Keratinocyte (primary cell): ENCODE results near the gene CLBA1. TPM values are rescaled to one million over a fixed set of nuclear protein-coding genes. Genes with fewer than 3 reads are reported as not detected.

Experiments used
- DNase-seq: peaks from one replicate; pipeline ENCODE4 v3.0.0-alpha.2; 2011; ENCODE audit warnings: low read depth, missing footprints, low spot score
- FAIRE-seq: peaks from 2 replicates; lab custom pipeline; 2011; peaks lifted over from hg19 to GRCh38; lab: Jason Lieb, UNC
- H2AFZ ChIP-seq: 2 replicates; pipeline ENCODE4 v1.6.0; 2012; ENCODE audit warnings: low read length, control low read depth, inconsistent platforms; ENCODE audit not compliant: control insufficient read depth
- H3K27ac ChIP-seq: 2 replicates; pipeline ENCODE4 v1.5.1; 2011; ENCODE audit warnings: low read length; ENCODE audit not compliant: control insufficient read depth, insufficient read depth
- H3K27me3 ChIP-seq: 3 replicates; pipeline ENCODE4 v1.6.0; 2011; ENCODE audit warnings: low read length; ENCODE audit not compliant: control insufficient read depth, insufficient read depth; ENCODE audit errors: extremely low read depth
- H3K36me3 ChIP-seq, 2 experiments: 2 replicates in 1 of 2; 3 replicates in 1 of 2; pipeline ENCODE4 v1.5.1; 2011; ENCODE audit warnings: low read length in 2 of 2, mild to moderate bottlenecking in 1 of 2; ENCODE audit not compliant: control insufficient read depth in 2 of 2, insufficient read depth in 2 of 2; ENCODE audit errors: extremely low read depth in 1 of 2
- H3K4me1 ChIP-seq: 3 replicates; pipeline ENCODE4 v1.5.1; 2011; ENCODE audit warnings: low read length; ENCODE audit not compliant: control insufficient read depth, insufficient read depth; ENCODE audit errors: extremely low read depth
- H3K4me2 ChIP-seq: 3 replicates; pipeline ENCODE4 v1.6.0; 2011; ENCODE audit warnings: low read depth, low read length; ENCODE audit not compliant: control insufficient read depth, insufficient read depth; ENCODE audit errors: extremely low read depth
- H3K4me3 ChIP-seq, 3 experiments: fragments of 200-600 bp in 1 of 3; sonication (generic) in 1 of 3; 2 replicates in 2 of 3; 3 replicates in 1 of 3; pipeline ENCODE4 v1.5.1; 2011 to 2016; ENCODE audit warnings: low read length in 3 of 3, mild to moderate bottlenecking in 3 of 3, control low read depth in 2 of 3, inconsistent platforms in 1 of 3, low read depth in 1 of 3, mixed read lengths in 1 of 3, mixed run types in 1 of 3, moderate library complexity in 1 of 3; ENCODE audit not compliant: control insufficient read depth in 2 of 3, insufficient read depth in 2 of 3; ENCODE audit errors: extremely low read depth in 1 of 3
- H3K79me2 ChIP-seq: 2 replicates; pipeline ENCODE4 v1.6.0; 2012; ENCODE audit warnings: low read length; ENCODE audit not compliant: control insufficient read depth, insufficient read depth
- H3K9ac ChIP-seq: 3 replicates; pipeline ENCODE4 v1.6.0; 2011; ENCODE audit warnings: low read length; ENCODE audit not compliant: control insufficient read depth, insufficient read depth; ENCODE audit errors: extremely low read depth
- H3K9me1 ChIP-seq: 3 replicates; pipeline ENCODE4 v1.6.0; 2011; ENCODE audit warnings: low read length; ENCODE audit not compliant: control insufficient read depth, insufficient read depth; ENCODE audit errors: extremely low read depth
- H3K9me3 ChIP-seq: 2 replicates; pipeline ENCODE4 v1.5.1; 2012; ENCODE audit warnings: low read depth, low read length; ENCODE audit not compliant: control insufficient read depth
- H4K20me1 ChIP-seq: 3 replicates; pipeline ENCODE4 v1.6.0; 2011; ENCODE audit warnings: low read length; ENCODE audit not compliant: control insufficient read depth, insufficient read depth; ENCODE audit errors: extremely low read depth
- CTCF ChIP-seq, 3 experiments: IDR thresholded peaks in 1 of 3; conservative IDR thresholded peaks in 1 of 3; optimal IDR thresholded peaks in 1 of 3; 2 replicates in 2 of 3; 3 replicates in 1 of 3; pipeline versions ENCODE3 to v1.5.1; 2011; ENCODE audit warnings: low read length in 3 of 3, mild to moderate bottlenecking in 3 of 3, moderate library complexity in 2 of 3, control low read depth in 1 of 3, inconsistent platforms in 1 of 3; ENCODE audit not compliant: insufficient read depth in 2 of 3; ENCODE audit errors: extremely low read depth in 1 of 3
- EZH2 ChIP-seq: IDR thresholded peaks from one replicate; pipeline ENCODE4 v1.6.1; 2012; ENCODE audit warnings: inconsistent platforms, mild to moderate bottlenecking, low read length, moderate library complexity
- dilution Hi-C: fragments of 300-500 bp; cut with MboI; formaldehyde crosslinking; loops from one replicate; pipeline ENCODE4 v1.7.0; 2020; ENCODE audit warnings: low sequenced_read_pairs; ENCODE audit not compliant: extremely low pct_ligation_motif_present
- polyA plus RNA-seq, 5 experiments: library from polyadenylated mRNA; depleted of rRNA in 3 of 5; stranded (reverse) in 3 of 5; stranded (forward) in 1 of 5; unstranded in 1 of 5; fragments of >200 nt; gene quantifications; 1 replicate in 1 of 5; 2 replicates in 3 of 5; 3 replicates in 1 of 5; pipeline versions ENCODE4 v1.2.1 to v1.2.3, GENCODE V29; 2011 to 2012; ENCODE audit warnings: missing spikeins in 2 of 5, low read depth in 1 of 5, low replicate concordance in 1 of 5

CLBA1 gene
- polyA plus RNA-seq, 1 donor (not counting 4 experiments of a cell fraction or from before 2014, with no cell fraction given): 8.6 TPM

GRCh38 chr14:104966981-104967385 lies 18.6 kb upstream of the CLBA1 start:
- Histone ChIP-seq H3K79me2 (peaks cover 89% of the 10 kb centered on the region), H3K4me3 (peak overlapping the region; percentile 93 to 94 (median 93)), H3K27me3 (no peaks in the 10 kb centered on the region), H4K20me1 (peaks cover 14% of the 10 kb centered on the region), H3K9me3 (no peaks in the 10 kb centered on the region), H3K9ac (peak overlapping the region; percentile 100), H2AFZ (no peak overlapping the region), H3K36me3 (peaks cover 10 to 14% of the 10 kb centered on the region in 2 experiments), H3K27ac (peak overlapping the region; percentile 98), H3K4me1 (peaks cover 54% of the 10 kb centered on the region), H3K4me2 (peak overlapping the region; percentile 99), H3K9me1 (peaks cover 4% of the 10 kb centered on the region)
- TF ChIP-seq CTCF (optimal IDR thresholded peaks at IDR 0.05 in 1 of 3, IDR thresholded peaks at IDR 0.05 in 1 of 3, conservative IDR thresholded peaks at IDR 0.05 in 1 of 3; ENCODE audit: extremely low read depth in 1 of 3, insufficient read depth in 2 of 3, low read length in 3 of 3): no peak
- TF ChIP-seq EZH2: no peak
- DNase-seq (no peak), FAIRE-seq (no peak)
- dilution Hi-C loops: no loop called here

- H3K9ac ChIP-seq: peak overlapping the region; percentile 100
- FAIRE-seq (peak; percentile 74), DNase-seq (no peak)
- peak overlapping the region; percentile 93 to 94 (median 93) for H3K4me3 ChIP-seq
- no peak overlapping the region for H2AFZ ChIP-seq
- peak overlapping the region; percentile 99 for H3K4me2 ChIP-seq
- H3K27me3 ChIP-seq: no peaks in the 10 kb centered on the region
- TF ChIP-seq EZH2 (no peak), CTCF (optimal IDR thresholded peaks at IDR 0.05 in 1 of 3, IDR thresholded peaks at IDR 0.05 in 1 of 3, conservative IDR thresholded peaks at IDR 0.05 in 1 of 3; ENCODE audit: extremely low read depth in 1 of 3, insufficient read depth in 2 of 3, low read length in 3 of 3) (no peak)
- H3K9me3 ChIP-seq: no peaks in the 10 kb centered on the region
- peaks cover 8 to 14% of the 10 kb centered on the region in 2 experiments for H3K36me3 ChIP-seq
- peaks cover 59% of the 10 kb centered on the region for H3K4me1 ChIP-seq
- peaks cover 8% of the 10 kb centered on the region for H4K20me1 ChIP-seq
- dilution Hi-C loops: no loop called here
- peak overlapping the region; percentile 98 for H3K27ac ChIP-seq
- H3K9me1 ChIP-seq: peaks cover 4% of the 10 kb centered on the region
- H3K79me2 ChIP-seq: peaks cover 83% of the 10 kb centered on the region
These were observed 18.0 kb upstream of the CLBA1 start for GRCh38 chr14:104967386-104968152.
